Measurements from ENCODE around the gene RTP2.

The RTP2 gene, protein sequence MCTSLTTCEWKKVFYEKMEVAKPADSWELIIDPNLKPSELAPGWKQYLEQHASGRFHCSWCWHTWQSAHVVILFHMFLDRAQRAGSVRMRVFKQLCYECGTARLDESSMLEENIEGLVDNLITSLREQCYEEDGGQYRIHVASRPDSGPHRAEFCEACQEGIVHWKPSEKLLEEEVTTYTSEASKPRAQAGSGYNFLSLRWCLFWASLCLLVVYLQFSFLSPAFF

GRCh38 chr3:187702507-187703033 lies at the start of gene RTP2:
TSS of gene RTP2 (minus strand) at chr3:187702557. CDS start at chr3:187702128, 429 bp downstream.
- no peak within 1 kb of the TSS for H3K4me3 ChIP-seq
- no peaks in the 10 kb centered on the region for H3K36me3 ChIP-seq (ENCODE audit: insufficient read depth, low read length)
- DNase-seq (ENCODE audit: low read depth, low spot score), result no peak
- H3K9ac ChIP-seq (ENCODE audit: insufficient read length), result no peak within 1 kb of the TSS
- TF ChIP-seq POLR2AphosphoS5 (IDR thresholded peaks at IDR 0.05; ENCODE audit: borderline replicate concordance, low read depth, low read length), result no peak
- TF ChIP-seq EZH2 (IDR thresholded peaks at IDR 0.05), result no peak
- no peak for TF ChIP-seq FOXP2 (optimal IDR thresholded peaks at IDR 0.05; ENCODE audit: control extremely low read depth, extremely low read length, insufficient read depth)
- H3K9me3 ChIP-seq (ENCODE audit: low read depth, low read length), result no peaks in the 10 kb centered on the region
- H3K27ac ChIP-seq, result no peak within 1 kb of the TSS

DNA sequence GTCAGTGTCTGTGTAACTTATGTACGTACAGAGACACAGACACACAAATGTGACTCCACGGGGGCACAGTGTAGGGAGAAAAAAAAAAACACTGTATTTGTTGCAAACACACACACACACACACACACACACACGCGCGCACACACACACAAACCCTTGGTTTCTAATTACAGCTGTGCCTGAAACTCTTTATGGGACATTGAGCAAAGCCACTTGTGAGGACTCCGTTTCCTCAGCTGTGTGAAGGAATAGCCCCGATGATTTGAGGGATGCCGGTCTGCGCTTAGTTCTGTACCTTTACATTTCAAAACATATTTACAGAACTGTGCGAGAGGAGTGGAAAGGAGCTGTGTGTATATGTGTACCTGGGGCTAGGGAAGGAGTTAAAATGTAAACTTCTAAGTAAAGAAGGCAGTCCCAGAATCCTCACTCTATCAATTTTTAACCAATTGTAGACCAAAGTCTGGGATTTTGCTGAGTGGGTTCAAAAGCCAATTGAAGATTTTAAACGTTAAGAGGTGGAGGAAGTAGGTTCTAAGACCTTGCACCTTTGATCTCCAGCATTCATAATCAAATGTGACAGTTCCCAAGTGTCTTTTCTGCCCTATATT lies 48.3 kb upstream of the RTP2 start:
- Histone ChIP-seq H3K4me3 (no peak overlapping the region), H3K36me3 (ENCODE audit: insufficient read depth, low read length) (no peaks in the 10 kb centered on the region), H3K27ac (no peak overlapping the region), H3K9ac (ENCODE audit: insufficient read length) (no peak overlapping the region), H3K9me3 (ENCODE audit: low read depth, low read length) (no peaks in the 10 kb centered on the region)
- TF ChIP-seq EZH2 (IDR thresholded peaks at IDR 0.05) (no peak), POLR2AphosphoS5 (IDR thresholded peaks at IDR 0.05; ENCODE audit: borderline replicate concordance, low read depth, low read length) (no peak), FOXP2 (optimal IDR thresholded peaks at IDR 0.05; ENCODE audit: control extremely low read depth, extremely low read length, insufficient read depth) (no peak)
- no peak for DNase-seq (ENCODE audit: low read depth, low spot score)

GRCh38 chr3:187750006-187750512 lies 47.7 kb upstream of the RTP2 start:
- Histone ChIP-seq H3K9me3 (ENCODE audit: low read depth, low read length) (no peaks in the 10 kb centered on the region), H3K9ac (ENCODE audit: insufficient read length) (no peak overlapping the region), H3K27ac (no peak overlapping the region), H3K36me3 (ENCODE audit: insufficient read depth, low read length) (no peaks in the 10 kb centered on the region), H3K4me3 (no peak overlapping the region)
- DNase-seq (ENCODE audit: low read depth, low spot score), result no peak
- TF ChIP-seq POLR2AphosphoS5 (IDR thresholded peaks at IDR 0.05; ENCODE audit: borderline replicate concordance, low read depth, low read length) (no peak), EZH2 (IDR thresholded peaks at IDR 0.05) (no peak), FOXP2 (optimal IDR thresholded peaks at IDR 0.05; ENCODE audit: control extremely low read depth, extremely low read length, insufficient read depth) (no peak)

GRCh38 chr3:187748050-187748481 lies 45.7 kb upstream of the RTP2 start:
- Histone ChIP-seq H3K4me3 (peak overlapping the region; percentile 87), H3K36me3 (ENCODE audit: insufficient read depth, low read length) (no peaks in the 10 kb centered on the region), H3K9ac (ENCODE audit: insufficient read length) (peak overlapping the region; percentile 77), H3K9me3 (ENCODE audit: low read depth, low read length) (no peaks in the 10 kb centered on the region), H3K27ac (peak overlapping the region; percentile 98)
- DNase-seq (ENCODE audit: low read depth, low spot score), result no peak
- TF ChIP-seq POLR2AphosphoS5 (IDR thresholded peaks at IDR 0.05; ENCODE audit: borderline replicate concordance, low read depth, low read length) (0 out of 2 replicates have a peak, but pooled peaks have one; percentile 17), EZH2 (IDR thresholded peaks at IDR 0.05) (no peak)

DNA sequence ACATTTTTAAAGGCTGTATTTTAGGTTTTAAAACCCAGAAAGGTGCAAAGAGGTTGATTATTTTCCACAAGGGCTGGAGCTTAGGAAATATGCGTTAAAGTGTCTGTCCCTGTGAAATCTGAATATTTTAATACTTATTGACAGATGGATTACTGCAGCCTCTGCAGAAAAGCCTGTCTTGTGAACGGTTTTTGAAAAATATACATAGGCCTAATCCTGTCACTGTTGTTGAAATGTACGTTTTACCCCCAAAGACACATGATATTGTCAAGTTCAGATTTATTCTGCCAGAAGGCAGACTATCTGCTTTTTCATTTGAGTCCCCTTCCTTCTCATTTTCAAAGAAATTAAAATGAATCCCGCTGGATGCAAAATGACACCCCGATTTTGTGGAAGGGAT lies 45.1 kb upstream of the RTP2 start:
- Histone ChIP-seq H3K27ac (peak overlapping the region; percentile 98), H3K4me3 (peak overlapping the region; percentile 87), H3K36me3 (ENCODE audit: insufficient read depth, low read length) (no peaks in the 10 kb centered on the region), H3K9me3 (ENCODE audit: low read depth, low read length) (no peaks in the 10 kb centered on the region), H3K9ac (ENCODE audit: insufficient read length) (peak overlapping the region; percentile 77)
- no peak for TF ChIP-seq FOXP2 (optimal IDR thresholded peaks at IDR 0.05; ENCODE audit: control extremely low read depth, extremely low read length, insufficient read depth)
- TF ChIP-seq EZH2 (IDR thresholded peaks at IDR 0.05), result no peak
- TF ChIP-seq POLR2AphosphoS5 (IDR thresholded peaks at IDR 0.05; ENCODE audit: borderline replicate concordance, low read depth, low read length), result no peak
- DNase-seq (ENCODE audit: low read depth, low spot score), result no peak

DNA sequence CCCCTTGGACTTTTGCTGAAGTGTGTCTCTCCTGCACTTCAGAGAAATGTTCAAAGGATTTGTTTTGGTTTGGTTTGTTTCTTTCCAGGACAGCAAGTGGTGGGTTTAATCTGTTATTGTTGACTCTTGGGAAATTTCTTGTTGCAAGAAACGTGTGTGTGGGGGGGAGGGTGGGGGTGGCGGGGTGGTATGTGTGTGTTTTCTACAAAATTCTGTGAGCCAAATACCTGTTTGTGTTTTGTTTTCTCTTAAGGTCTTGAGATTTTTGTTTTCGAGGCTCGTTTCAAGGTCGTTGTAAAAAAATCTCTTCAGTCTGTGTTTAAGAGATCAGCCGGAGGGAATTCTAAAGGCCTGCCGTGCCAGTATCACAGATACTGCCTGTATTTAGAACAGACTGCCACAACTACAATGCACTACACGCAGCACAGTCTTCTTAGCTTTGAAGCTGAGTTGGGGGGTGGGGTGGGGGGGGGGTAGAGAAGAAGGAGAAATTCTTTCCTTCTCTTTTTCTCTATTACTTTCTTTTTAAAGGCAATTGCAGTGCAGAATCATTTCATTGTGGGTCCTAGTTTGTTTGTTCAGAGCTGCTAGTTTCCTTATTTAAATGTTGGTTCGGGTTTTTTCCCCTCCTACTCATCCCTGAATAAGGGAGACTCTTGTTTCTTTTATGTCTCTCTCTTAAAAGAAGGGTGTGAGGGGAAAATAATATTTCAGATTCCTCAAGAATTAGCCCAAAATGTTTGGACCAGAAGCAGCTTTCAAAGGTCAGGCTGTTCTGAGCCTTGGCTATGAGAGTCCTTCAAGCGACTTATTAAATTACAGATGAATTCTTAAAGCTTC lies 44.3 kb upstream of the RTP2 start:
- Histone ChIP-seq H3K27ac (peak overlapping the region; percentile 98), H3K36me3 (ENCODE audit: insufficient read depth, low read length) (no peaks in the 10 kb centered on the region), H3K9ac (ENCODE audit: insufficient read length) (peak overlapping the region; percentile 97), H3K9me3 (ENCODE audit: low read depth, low read length) (no peaks in the 10 kb centered on the region), H3K4me3 (peak overlapping the region; percentile 87)
- DNase-seq (ENCODE audit: low read depth, low spot score), result no peak
- TF ChIP-seq EZH2 (IDR thresholded peaks at IDR 0.05) (no peak), FOXP2 (optimal IDR thresholded peaks at IDR 0.05; ENCODE audit: control extremely low read depth, extremely low read length, insufficient read depth) (no peak), POLR2AphosphoS5 (IDR thresholded peaks at IDR 0.05; ENCODE audit: borderline replicate concordance, low read depth, low read length) (peak; percentile 17; the same call in 1 of the 2 replicates)

- DNase-seq (ENCODE audit: low read depth, low spot score), result no peak
- Histone ChIP-seq H3K4me3 (peak overlapping the region; percentile 87), H3K36me3 (ENCODE audit: insufficient read depth, low read length) (no peaks in the 10 kb centered on the region), H3K9me3 (ENCODE audit: low read depth, low read length) (no peaks in the 10 kb centered on the region), H3K9ac (ENCODE audit: insufficient read length) (peak overlapping the region; percentile 97), H3K27ac (peak overlapping the region; percentile 98)
- no peak for TF ChIP-seq FOXP2 (optimal IDR thresholded peaks at IDR 0.05; ENCODE audit: control extremely low read depth, extremely low read length, insufficient read depth)
- no peak for TF ChIP-seq EZH2 (IDR thresholded peaks at IDR 0.05)
- TF ChIP-seq POLR2AphosphoS5 (IDR thresholded peaks at IDR 0.05; ENCODE audit: borderline replicate concordance, low read depth, low read length), result no peak
Measured at GRCh38 chr3:187746059-187746441, 43.7 kb upstream of the RTP2 start.

Measured in SK-N-MC (cell line).